NB4 (cell line): Measurements from ENCODE around the gene RAD52.

Experiments
- CTCF ChIP-seq: IDR thresholded peaks from one replicate; pipeline ENCODE4 v1.5.1; 2012; ENCODE audit warnings: low read depth, low read length
- MAX ChIP-seq: IDR thresholded peaks from 2 replicates; pipeline ENCODE4 v1.6.1; 2011; ENCODE audit warnings: low read depth, low read length
- MYC ChIP-seq: IDR thresholded peaks from 2 replicates; pipeline ENCODE4 v1.6.1; 2011; ENCODE audit warnings: low read depth, low read length
- POLR2A ChIP-seq: IDR thresholded peaks from 2 replicates; pipeline ENCODE4 v1.6.1; 2011; ENCODE audit warnings: mild to moderate bottlenecking; ENCODE audit not compliant: insufficient read length; ENCODE audit errors: extremely low read depth

GRCh38 chr12:867905-868304 is 81.6 kb downstream of the RAD52 start:
- TF ChIP-seq POLR2A, result no peak
- TF ChIP-seq CTCF, result no peak
- TF ChIP-seq MYC, result no peak
- no peak for TF ChIP-seq MAX
